Measurements from ENCODE around the gene ZG16B.

The ZG16B gene

GRCh38 chr16:2819179-2819938 lies 10.7 kb upstream of the ZG16B start:
- no peaks in the 10 kb centered on the region for H3K4me1 ChIP-seq
- no peak overlapping the region for H3K4me3 ChIP-seq
- H3K36me3 ChIP-seq, result no peaks in the 10 kb centered on the region
- TF ChIP-seq, protein P1, sequence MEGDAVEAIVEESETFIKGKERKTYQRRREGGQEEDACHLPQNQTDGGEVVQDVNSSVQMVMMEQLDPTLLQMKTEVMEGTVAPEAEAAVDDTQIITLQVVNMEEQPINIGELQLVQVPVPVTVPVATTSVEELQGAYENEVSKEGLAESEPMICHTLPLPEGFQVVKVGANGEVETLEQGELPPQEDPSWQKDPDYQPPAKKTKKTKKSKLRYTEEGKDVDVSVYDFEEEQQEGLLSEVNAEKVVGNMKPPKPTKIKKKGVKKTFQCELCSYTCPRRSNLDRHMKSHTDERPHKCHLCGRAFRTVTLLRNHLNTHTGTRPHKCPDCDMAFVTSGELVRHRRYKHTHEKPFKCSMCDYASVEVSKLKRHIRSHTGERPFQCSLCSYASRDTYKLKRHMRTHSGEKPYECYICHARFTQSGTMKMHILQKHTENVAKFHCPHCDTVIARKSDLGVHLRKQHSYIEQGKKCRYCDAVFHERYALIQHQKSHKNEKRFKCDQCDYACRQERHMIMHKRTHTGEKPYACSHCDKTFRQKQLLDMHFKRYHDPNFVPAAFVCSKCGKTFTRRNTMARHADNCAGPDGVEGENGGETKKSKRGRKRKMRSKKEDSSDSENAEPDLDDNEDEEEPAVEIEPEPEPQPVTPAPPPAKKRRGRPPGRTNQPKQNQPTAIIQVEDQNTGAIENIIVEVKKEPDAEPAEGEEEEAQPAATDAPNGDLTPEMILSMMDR (IDR thresholded peaks at IDR 0.05), result no peak
- H3K9me3 ChIP-seq, result no peaks in the 10 kb centered on the region
- peak in 1 of 2 donors; percentile 24 for DNase-seq
- H3K27ac ChIP-seq, result no peak overlapping the region
- intact Hi-C loops (cut with DNase I; ENCODE audit: low total_unique reads), result no loop called here
- H3K27me3 ChIP-seq, result peaks cover 0 to 72% of the 10 kb centered on the region in 2 donors

GRCh38 chr16:2819939-2820835 lies 9.9 kb upstream of the ZG16B start:
- H3K36me3 ChIP-seq, result no peaks in the 10 kb centered on the region
- TF ChIP-seq, protein P1 (IDR thresholded peaks at IDR 0.05), result no peak
- H3K4me1 ChIP-seq, result no peaks in the 10 kb centered on the region
- no peak overlapping the region for H3K4me3 ChIP-seq
- peak; percentile 10 to 24 for DNase-seq
- H3K27ac ChIP-seq, result no peak overlapping the region
- intact Hi-C loops (cut with DNase I; ENCODE audit: low total_unique reads), result no loop called here
- H3K9me3 ChIP-seq, result no peaks in the 10 kb centered on the region
- peaks cover 0 to 65% of the 10 kb centered on the region in 2 donors for H3K27me3 ChIP-seq

DNA sequence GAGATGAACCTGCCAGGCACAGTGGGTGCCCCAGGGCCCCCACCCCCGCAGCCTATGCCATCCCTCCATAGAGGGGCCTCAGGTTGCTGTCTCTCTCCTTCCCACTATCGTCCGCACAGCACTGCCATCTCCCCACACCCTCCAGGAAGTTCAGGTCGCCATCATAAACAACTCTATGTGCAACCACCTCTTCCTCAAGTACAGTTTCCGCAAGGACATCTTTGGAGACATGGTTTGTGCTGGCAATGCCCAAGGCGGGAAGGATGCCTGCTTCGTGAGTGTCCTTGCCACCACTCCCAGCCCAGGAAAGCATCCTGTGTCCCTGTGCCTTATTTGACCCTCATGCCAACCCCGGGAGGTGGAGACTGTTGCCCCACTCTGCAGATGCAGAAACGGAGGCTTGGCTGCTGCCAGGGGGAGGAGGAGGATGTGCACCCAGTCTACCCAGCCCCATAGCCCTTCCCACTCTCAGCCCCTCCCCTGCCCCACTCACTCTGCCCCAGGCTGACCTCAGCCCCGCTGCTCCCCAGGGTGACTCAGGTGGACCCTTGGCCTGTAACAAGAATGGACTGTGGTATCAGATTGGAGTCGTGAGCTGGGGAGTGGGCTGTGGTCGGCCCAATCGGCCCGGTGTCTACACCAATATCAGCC lies 9.1 kb upstream of the ZG16B start:
- Histone ChIP-seq H3K36me3 (no peaks in the 10 kb centered on the region), H3K4me1 (no peaks in the 10 kb centered on the region), H3K4me3 (no peak overlapping the region), H3K9me3 (no peaks in the 10 kb centered on the region), H3K27me3 (peaks cover 0 to 65% of the 10 kb centered on the region in 2 donors), H3K27ac (no peak overlapping the region)
- DNase-seq, result peak; percentile 5 to 54
- TF ChIP-seq, protein P1 (IDR thresholded peaks at IDR 0.05), result no peak
- intact Hi-C loops (cut with DNase I; ENCODE audit: low total_unique reads), result no loop called here

DNA sequence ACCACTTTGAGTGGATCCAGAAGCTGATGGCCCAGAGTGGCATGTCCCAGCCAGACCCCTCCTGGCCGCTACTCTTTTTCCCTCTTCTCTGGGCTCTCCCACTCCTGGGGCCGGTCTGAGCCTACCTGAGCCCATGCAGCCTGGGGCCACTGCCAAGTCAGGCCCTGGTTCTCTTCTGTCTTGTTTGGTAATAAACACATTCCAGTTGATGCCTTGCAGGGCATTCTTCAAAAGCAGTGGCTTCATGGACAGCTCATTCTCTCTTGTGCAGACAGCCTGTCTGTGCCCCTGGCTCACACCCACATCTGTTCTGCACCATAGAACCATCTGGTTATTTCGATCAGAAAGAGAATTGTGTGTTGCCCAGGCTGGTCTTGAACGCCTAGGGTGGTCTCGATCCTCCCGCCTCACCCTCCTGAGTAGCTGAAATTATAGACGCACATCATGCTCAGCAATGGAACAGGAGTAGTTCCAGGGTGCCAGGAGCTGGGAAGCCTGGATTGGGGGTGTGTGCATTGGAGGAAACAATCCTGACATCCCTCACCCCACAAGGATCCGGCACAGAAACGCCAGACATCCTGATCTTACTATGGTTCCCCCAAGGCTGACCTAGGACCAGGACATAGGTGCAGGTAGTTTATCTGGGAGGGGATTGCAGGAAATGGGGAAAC lies 8.5 kb upstream of the ZG16B start:
- no peaks in the 10 kb centered on the region for H3K4me1 ChIP-seq
- DNase-seq, result peak; percentile 12 to 32
- H3K9me3 ChIP-seq, result no peaks in the 10 kb centered on the region
- TF ChIP-seq, protein P1 (IDR thresholded peaks at IDR 0.05), result no peak
- H3K27ac ChIP-seq, result no peak overlapping the region
- H3K4me3 ChIP-seq, result no peak overlapping the region
- no peaks in the 10 kb centered on the region for H3K36me3 ChIP-seq
- peaks cover 0 to 61% of the 10 kb centered on the region in 2 donors for H3K27me3 ChIP-seq
- intact Hi-C loops (cut with DNase I; ENCODE audit: low total_unique reads), result no loop called here

DNA sequence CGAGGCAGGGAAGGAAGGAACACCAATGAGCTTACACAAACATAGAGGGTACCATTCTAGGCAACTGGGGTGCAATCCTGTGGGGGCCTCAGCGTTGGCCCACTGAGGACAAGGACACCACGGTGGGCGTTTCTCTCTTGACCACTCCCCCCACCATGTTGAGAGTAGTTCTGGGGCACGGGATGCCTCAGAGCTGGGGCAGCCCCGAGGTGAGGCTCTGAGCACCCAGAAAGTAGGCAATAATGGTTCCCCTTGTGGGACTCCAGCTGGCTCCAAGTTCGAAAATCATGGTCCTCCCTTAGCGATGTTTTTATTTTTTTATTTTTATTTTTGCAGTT lies 8.0 kb upstream of the ZG16B start:
- H3K27me3 ChIP-seq, result peaks cover 0 to 60% of the 10 kb centered on the region in 2 donors
- peak in 1 of 2 donors; percentile 21 for DNase-seq
- intact Hi-C loops (cut with DNase I; ENCODE audit: low total_unique reads), result no loop called here
- H3K4me1 ChIP-seq, result no peaks in the 10 kb centered on the region
- no peak overlapping the region for H3K4me3 ChIP-seq
- no peak overlapping the region for H3K27ac ChIP-seq
- TF ChIP-seq, protein P1 (IDR thresholded peaks at IDR 0.05), result no peak
- H3K9me3 ChIP-seq, result no peaks in the 10 kb centered on the region
- H3K36me3 ChIP-seq, result no peaks in the 10 kb centered on the region
